NCI-H748 treated with DMSO at 0.1 percent for 48 hours (cell line): ENCODE data around the gene FAM47A.

Experiments
- DNase-seq: peaks from one replicate; lab custom pipeline; 2025; lab: John Stamatoyannopoulos, UW

Gene FAM47A

GRCh38 chrX:34132028-34132427, at the start of gene FAM47A:
FAM47A (minus strand) TSS chrX:34132314; CDS start chrX:34132278, 36 bp downstream.
- no peak for DNase-seq

GRCh38 chrX:34147345-34147744, 15.2 kb upstream of the FAM47A start:
- no peak for DNase-seq

- DNase-seq, result no peak
Observed at GRCh38 chrX:34146906-34147305, 14.8 kb upstream of the FAM47A start.

GRCh38 chrX:34144246-34144645, 12.1 kb upstream of the FAM47A start:
- no peak for DNase-seq

- no peak for DNase-seq
Observed at GRCh38 chrX:34140816-34141215, 8.7 kb upstream of the FAM47A start.

- DNase-seq, result no peak
Observed at GRCh38 chrX:34130980-34131744, 952 bp downstream of the FAM47A start.

- DNase-seq, result no peak
Observed at GRCh38 chrX:34130501-34130900, 1.6 kb downstream of the FAM47A start.

GRCh38 chrX:34126011-34126410, 6.1 kb downstream of the FAM47A start:
- DNase-seq, result no peak

- no peak for DNase-seq
Observed at GRCh38 chrX:34119122-34119521, 13.0 kb downstream of the FAM47A start.

GRCh38 chrX:34112459-34112858, 19.7 kb downstream of the FAM47A start:
- no peak for DNase-seq
